Prostate gland (tissue), 2 donors: ENCODE measurements around the gene STK4. TPM values are rescaled to one million over a fixed set of nuclear protein-coding genes. Genes with fewer than 3 reads are reported as not detected.
A peak's percentile ranks its signal among the peaks of the same experiment; 100 is the strongest.

Source experiments
- DNase-seq: peaks from one replicate; pipeline ENCODE4 v3.0.0-alpha.2; 2019; ENCODE audit warnings: low spot score
- H3K27ac ChIP-seq, 2 donors: fragments of 200-600 bp; sonication (generic); 2 replicates each; pipeline ENCODE4 v1.5.1; 2017 to 2019
- H3K27me3 ChIP-seq: fragments of 200-600 bp; sonication (generic); replicated peaks from 2 replicates; pipeline ENCODE4 v1.5.1; 2019; ENCODE audit not compliant: insufficient read depth
- H3K36me3 ChIP-seq, 2 donors: fragments of 200-600 bp; sonication (generic); 1 replicate in 1 of 2; 2 replicates in 1 of 2; pipeline versions ENCODE4 v1.5.1 to v1.8.1; 2017 to 2019
- H3K4me1 ChIP-seq: fragments of 200-600 bp; sonication (generic); replicated peaks from 2 replicates; pipeline ENCODE4 v1.5.1; 2019
- H3K4me3 ChIP-seq, 2 donors: fragments of 200-600 bp; sonication (generic); 2 replicates each; pipeline ENCODE4 v1.5.1; 2017 to 2019
- H3K9me3 ChIP-seq: fragments of 200-600 bp; sonication (generic); 2 replicates; pipeline ENCODE4 v1.5.1; 2017
- POLR2A ChIP-seq: fragments of 450-650 bp; IDR thresholded peaks from one replicate; pipeline ENCODE4 v1.6.1; 2016; ENCODE audit warnings: antibody characterized with exemption, mild to moderate bottlenecking
- POLR2AphosphoS5 ChIP-seq: sonication (generic); formaldehyde crosslinking; IDR thresholded peaks from one replicate; pipeline ENCODE4 v1.6.1; 2017; ENCODE audit warnings: antibody characterized with exemption
- WGBS: methylation state at CpG from one replicate; pipeline ENCODE4 v1.1.5; 2018; 5-methylcytosine and 5-hydroxymethylcytosine counted together
- intact Hi-C: fragments of 100-400 bp; cut with DNase I; formaldehyde crosslinking; loops from one replicate; pipeline ENCODE4 v1.14.2; 2022
- total RNA-seq, 2 donors: library from RNA; depleted of rRNA; stranded (reverse); fragments of >200 nt; gene quantifications; one replicate each; pipeline ENCODE4 v1.1.0, GENCODE V29; 2016
- TF ChIP-seq, protein P1 (sequence below), 4 experiments: fragments of 200-600 bp in 2 of 4; fragments of 450-650 bp in 2 of 4; sonication (generic) in 2 of 4; IDR thresholded peaks; 1 replicate in 3 of 4; 2 replicates in 1 of 4; pipeline ENCODE4 v1.5.1; 2016 to 2019; ENCODE audit warnings: antibody characterized with exemption in 4 of 4, mild to moderate bottlenecking in 2 of 4, moderate library complexity in 2 of 4

Gene STK4
- total RNA-seq = 10 to 100 TPM; 14.4 to 35.1 TPM

DNA sequence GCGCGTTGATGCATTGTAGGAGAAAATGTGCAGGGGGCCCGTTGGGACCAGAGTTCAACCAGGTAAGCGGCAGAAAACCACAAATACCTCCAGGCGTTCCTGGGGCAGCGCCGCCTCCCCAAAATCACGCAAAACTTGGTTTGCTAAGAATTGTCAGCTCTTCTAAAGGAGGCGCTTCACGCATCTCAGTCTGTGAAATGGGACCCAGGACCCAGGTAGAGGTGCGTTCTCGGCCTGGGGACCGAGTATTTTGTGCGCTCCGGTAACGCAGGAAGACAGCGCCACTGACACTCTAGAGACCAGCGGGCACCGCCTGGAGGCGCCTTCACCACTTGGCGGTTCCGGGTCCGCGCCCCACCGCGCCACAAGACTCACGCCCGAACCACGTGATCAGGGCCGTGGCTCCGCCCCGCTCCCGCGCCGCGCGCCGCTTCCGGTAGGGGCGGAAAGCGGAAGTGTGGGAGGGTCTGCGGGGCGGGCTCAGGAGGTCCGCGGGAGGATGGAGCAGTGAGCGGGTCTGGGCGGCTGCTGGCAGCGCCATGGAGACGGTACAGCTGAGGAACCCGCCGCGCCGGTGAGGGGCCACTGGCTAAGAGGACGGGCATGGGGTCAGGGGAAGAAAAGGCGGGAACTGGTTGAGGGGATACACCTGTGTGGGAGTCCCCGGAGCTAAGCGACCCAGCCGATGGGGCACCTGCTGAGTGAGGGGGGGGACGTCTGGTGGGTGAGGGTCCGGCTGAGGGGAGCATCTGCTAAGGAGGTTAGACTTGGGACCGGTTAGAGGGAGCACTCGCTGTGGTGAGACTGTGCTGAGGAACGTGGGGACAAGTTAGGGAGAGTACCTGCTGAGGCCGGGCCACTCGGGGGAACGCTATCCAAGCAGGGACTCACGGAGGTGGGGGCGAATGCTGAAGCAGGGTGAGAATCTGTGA, at the start of gene STK4:
Gene STK4 (plus strand): TSS at position 483 of the 932 bp plus-strand sequence. CDS start 57 bp downstream, at position 540.
- 1% methylated on average over 68 of the region's 68 CpGs for WGBS
- no peaks in the 10 kb centered on the region for H3K27me3 ChIP-seq
- peak; percentile 92 for DNase-seq
- intact Hi-C loops = loop anchor here (5.0 kb wide), 1 partner anchor 79 kb away; the partner anchor contains the start of gene YWHAB
- TF ChIP-seq, protein P1, sequence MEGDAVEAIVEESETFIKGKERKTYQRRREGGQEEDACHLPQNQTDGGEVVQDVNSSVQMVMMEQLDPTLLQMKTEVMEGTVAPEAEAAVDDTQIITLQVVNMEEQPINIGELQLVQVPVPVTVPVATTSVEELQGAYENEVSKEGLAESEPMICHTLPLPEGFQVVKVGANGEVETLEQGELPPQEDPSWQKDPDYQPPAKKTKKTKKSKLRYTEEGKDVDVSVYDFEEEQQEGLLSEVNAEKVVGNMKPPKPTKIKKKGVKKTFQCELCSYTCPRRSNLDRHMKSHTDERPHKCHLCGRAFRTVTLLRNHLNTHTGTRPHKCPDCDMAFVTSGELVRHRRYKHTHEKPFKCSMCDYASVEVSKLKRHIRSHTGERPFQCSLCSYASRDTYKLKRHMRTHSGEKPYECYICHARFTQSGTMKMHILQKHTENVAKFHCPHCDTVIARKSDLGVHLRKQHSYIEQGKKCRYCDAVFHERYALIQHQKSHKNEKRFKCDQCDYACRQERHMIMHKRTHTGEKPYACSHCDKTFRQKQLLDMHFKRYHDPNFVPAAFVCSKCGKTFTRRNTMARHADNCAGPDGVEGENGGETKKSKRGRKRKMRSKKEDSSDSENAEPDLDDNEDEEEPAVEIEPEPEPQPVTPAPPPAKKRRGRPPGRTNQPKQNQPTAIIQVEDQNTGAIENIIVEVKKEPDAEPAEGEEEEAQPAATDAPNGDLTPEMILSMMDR (IDR thresholded peaks at IDR 0.05) = peak; percentile 54 to 82 (median 67)
- TF ChIP-seq POLR2A = peak; percentile 86
- peak; percentile 99 for TF ChIP-seq POLR2AphosphoS5
- peaks cover 6% of the 10 kb centered on the region for H3K4me1 ChIP-seq
- no peaks in the 10 kb centered on the region for H3K36me3 ChIP-seq
- no peaks in the 10 kb centered on the region for H3K9me3 ChIP-seq
- peak within 1 kb of the TSS; percentile 80 to 84 for H3K27ac ChIP-seq
- H3K4me3 ChIP-seq = peak within 1 kb of the TSS; percentile 65 to 82

DNA sequence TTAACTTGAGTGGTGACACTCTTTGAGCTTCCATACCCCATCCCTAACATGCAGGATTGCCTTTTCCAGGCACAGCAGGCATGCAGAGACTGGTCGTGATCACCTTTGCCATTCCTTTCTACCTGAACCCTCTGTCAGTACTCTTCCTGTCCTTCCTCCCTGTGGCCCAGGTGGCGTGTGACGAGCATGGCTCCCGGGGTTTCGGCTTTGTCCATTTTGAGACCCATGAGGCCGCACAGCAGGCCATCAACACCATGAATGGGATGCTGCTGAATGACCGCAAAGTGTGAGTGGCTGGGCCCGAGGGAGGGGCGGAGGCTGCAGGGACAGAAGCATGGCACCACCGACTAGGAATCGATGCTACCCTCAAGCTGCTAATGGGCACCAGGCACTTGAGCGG, 49.7 kb upstream of the STK4 start:
- TF ChIP-seq POLR2AphosphoS5 (no peak), POLR2A (no peak)
- TF ChIP-seq, protein P1 (IDR thresholded peaks at IDR 0.05) = no peak
- intact Hi-C loops = no loop called here
- Histone ChIP-seq H3K36me3 (no peaks in the 10 kb centered on the region), H3K4me1 (no peaks in the 10 kb centered on the region), H3K9me3 (no peaks in the 10 kb centered on the region), H3K4me3 (no peak overlapping the region), H3K27me3 (no peaks in the 10 kb centered on the region), H3K27ac (no peak overlapping the region)
- no peak for DNase-seq
- 96% methylated on average over 12 of the region's 12 CpGs for WGBS

DNA sequence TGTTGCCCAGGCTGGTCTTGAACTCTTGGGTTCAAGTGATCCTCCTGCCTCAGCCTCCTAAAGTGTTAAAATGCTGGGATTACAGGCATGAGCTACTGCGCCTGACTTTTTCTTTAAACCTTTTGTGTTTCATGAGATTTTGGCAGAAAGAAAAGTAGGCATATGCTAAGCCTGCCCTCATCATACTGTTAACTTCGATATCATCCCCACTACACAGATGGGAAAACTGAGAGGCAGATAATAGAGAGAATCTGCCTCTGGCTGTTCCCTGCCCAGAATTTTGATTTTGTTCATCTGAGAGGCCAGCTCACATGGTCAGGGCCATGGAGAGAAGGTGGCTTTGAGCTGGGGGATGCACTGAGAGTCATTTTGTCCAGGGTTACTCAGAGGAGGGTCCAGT, 48.9 kb upstream of the STK4 start:
- no peak overlapping the region for H3K27ac ChIP-seq
- intact Hi-C loops = no loop called here
- no peaks in the 10 kb centered on the region for H3K27me3 ChIP-seq
- DNase-seq = no peak
- 100% methylated on average over 2 of the region's 2 CpGs for WGBS
- no peaks in the 10 kb centered on the region for H3K4me1 ChIP-seq
- no peak overlapping the region for H3K4me3 ChIP-seq
- TF ChIP-seq POLR2A = no peak
- TF ChIP-seq POLR2AphosphoS5 = no peak
- TF ChIP-seq, protein P1 (IDR thresholded peaks at IDR 0.05) = no peak
- H3K36me3 ChIP-seq = no peaks in the 10 kb centered on the region
- H3K9me3 ChIP-seq = no peaks in the 10 kb centered on the region

DNA sequence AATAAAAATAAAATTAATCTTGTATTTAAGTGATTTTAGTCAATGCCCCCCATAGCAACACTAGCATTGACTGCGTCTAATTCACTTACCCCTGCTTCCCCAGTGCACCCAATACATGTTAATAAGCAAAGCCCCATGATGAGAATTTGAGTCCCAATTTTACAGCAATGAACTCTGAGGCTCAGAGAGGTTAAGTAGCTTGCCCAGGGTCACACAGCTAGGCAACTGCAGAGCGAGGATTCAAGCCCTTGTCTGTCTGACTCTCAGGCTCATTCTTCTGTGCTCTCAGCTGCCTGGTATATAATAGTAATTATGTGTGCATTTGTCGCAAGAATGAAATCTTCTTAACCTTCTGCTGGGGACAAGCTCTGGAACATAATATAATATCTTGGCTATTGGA, 48.0 kb upstream of the STK4 start:
- WGBS = 99% methylated on average over 3 of the region's 3 CpGs
- no peak for DNase-seq
- H3K4me1 ChIP-seq = no peaks in the 10 kb centered on the region
- no peak for TF ChIP-seq POLR2A
- TF ChIP-seq, protein P1 (IDR thresholded peaks at IDR 0.05) = no peak
- TF ChIP-seq POLR2AphosphoS5 = no peak
- H3K27me3 ChIP-seq = no peaks in the 10 kb centered on the region
- no peaks in the 10 kb centered on the region for H3K36me3 ChIP-seq
- H3K9me3 ChIP-seq = no peaks in the 10 kb centered on the region
- no peak overlapping the region for H3K4me3 ChIP-seq
- no peak overlapping the region for H3K27ac ChIP-seq
- intact Hi-C loops = no loop called here

DNA sequence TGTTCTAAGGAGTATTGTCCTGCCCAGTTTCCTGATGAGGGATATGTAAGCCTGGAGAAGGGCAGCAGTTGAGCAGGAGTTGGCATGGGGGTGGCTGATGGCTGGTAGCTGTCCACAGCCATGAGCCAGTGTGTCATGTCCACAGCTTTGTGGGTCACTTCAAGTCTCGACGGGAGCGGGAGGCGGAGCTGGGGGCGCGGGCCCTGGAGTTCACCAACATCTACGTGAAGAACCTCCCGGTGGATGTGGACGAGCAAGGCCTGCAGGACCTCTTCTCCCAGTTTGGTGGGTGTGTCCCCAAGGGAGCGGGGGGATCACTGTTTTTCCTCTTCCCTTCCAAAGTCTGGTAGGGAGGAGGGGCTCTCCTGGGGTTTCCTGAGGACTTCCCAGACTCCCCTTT, 47.6 kb upstream of the STK4 start:
- no peak for DNase-seq
- intact Hi-C loops = no loop called here
- H3K36me3 ChIP-seq = no peaks in the 10 kb centered on the region
- H3K9me3 ChIP-seq = no peaks in the 10 kb centered on the region
- no peak overlapping the region for H3K27ac ChIP-seq
- no peaks in the 10 kb centered on the region for H3K4me1 ChIP-seq
- TF ChIP-seq, protein P1 (IDR thresholded peaks at IDR 0.05) = no peak
- no peak for TF ChIP-seq POLR2AphosphoS5
- TF ChIP-seq POLR2A = no peak
- H3K27me3 ChIP-seq = no peaks in the 10 kb centered on the region
- no peak overlapping the region for H3K4me3 ChIP-seq
- WGBS = 96% methylated on average over 10 of the region's 10 CpGs
